Nephron (organoid): ENCODE data around the gene POLD1.

Source experiments
- H3K27ac Mint-ChIP-seq, 3 experiments: 2 replicates each; pipeline ENCODE4 v1.8.0; 2020; ENCODE audit warnings: mixed read lengths in 3 of 3, mild to moderate bottlenecking in 2 of 3, moderate library complexity in 1 of 3
- H3K27me3 Mint-ChIP-seq: 2 replicates; pipeline ENCODE4 v1.8.0; 2021; ENCODE audit warnings: low read depth, mild to moderate bottlenecking, moderate library complexity, mixed read lengths
- H3K36me3 Mint-ChIP-seq: 2 replicates; pipeline ENCODE4 v1.8.0; 2020; ENCODE audit warnings: low read depth, mixed read lengths
- H3K4me1 Mint-ChIP-seq: 2 replicates; pipeline ENCODE4 v1.8.0; 2020; ENCODE audit warnings: mixed read lengths
- H3K4me3 Mint-ChIP-seq, 3 experiments: 2 replicates each; pipeline ENCODE4 v1.8.0; 2020; ENCODE audit warnings: mild to moderate bottlenecking in 3 of 3, mixed read lengths in 3 of 3, moderate library complexity in 2 of 3
- H3K9me3 Mint-ChIP-seq: 2 replicates; pipeline ENCODE4 v1.8.0; 2020; ENCODE audit warnings: mixed read lengths
- CTCF ChIP-seq, 3 experiments: fragments of 200-600 bp; sonication (generic); IDR thresholded peaks; one replicate each; pipeline ENCODE4 v1.5.0; 2021; ENCODE audit warnings: antibody characterized with exemption in 3 of 3; ENCODE audit not compliant: unreplicated experiment in 3 of 3

Gene POLD1

GRCh38 chr19:50427318-50427925, 43.3 kb downstream of the POLD1 start:
- Mint-ChIP-seq H3K4me3 (peak overlapping the region in 1 of 3 experiments; percentile 6), H3K36me3 (no peaks in the 10 kb centered on the region), H3K4me1 (peaks cover 16% of the 10 kb centered on the region), H3K9me3 (no peaks in the 10 kb centered on the region), H3K27ac (no peak overlapping the region), H3K27me3 (peaks cover 18% of the 10 kb centered on the region)
- no peak for TF ChIP-seq CTCF (IDR thresholded peaks at IDR 0.05; ENCODE audit: unreplicated experiment in 3 of 3)

GRCh38 chr19:50427997-50428425, 43.9 kb downstream of the POLD1 start:
- H3K36me3 Mint-ChIP-seq = no peaks in the 10 kb centered on the region
- H3K27ac Mint-ChIP-seq = no peak overlapping the region
- peaks cover 20% of the 10 kb centered on the region for H3K4me1 Mint-ChIP-seq
- peak overlapping the region in 2 of 3 experiments; percentile 8 to 29 for H3K4me3 Mint-ChIP-seq
- no peaks in the 10 kb centered on the region for H3K9me3 Mint-ChIP-seq
- H3K27me3 Mint-ChIP-seq = peaks cover 18% of the 10 kb centered on the region
- TF ChIP-seq CTCF (IDR thresholded peaks at IDR 0.05; ENCODE audit: unreplicated experiment in 3 of 3) = no peak

- H3K27me3 Mint-ChIP-seq = peaks cover 18% of the 10 kb centered on the region
- peaks cover 24% of the 10 kb centered on the region for H3K4me1 Mint-ChIP-seq
- no peak for TF ChIP-seq CTCF (IDR thresholded peaks at IDR 0.05; ENCODE audit: unreplicated experiment in 3 of 3)
- peak overlapping the region; percentile 1 to 13 (median 3) for H3K4me3 Mint-ChIP-seq
- no peaks in the 10 kb centered on the region for H3K9me3 Mint-ChIP-seq
- H3K36me3 Mint-ChIP-seq = no peaks in the 10 kb centered on the region
- no peak overlapping the region for H3K27ac Mint-ChIP-seq
Observed at GRCh38 chr19:50428772-50429463, 44.8 kb downstream of the POLD1 start.

- Mint-ChIP-seq H3K9me3 (no peaks in the 10 kb centered on the region), H3K36me3 (no peaks in the 10 kb centered on the region), H3K4me3 (peak overlapping the region; percentile 93 to 96 (median 94)), H3K27me3 (peaks cover 23% of the 10 kb centered on the region), H3K4me1 (peaks cover 29% of the 10 kb centered on the region), H3K27ac (peak overlapping the region; percentile 81 to 87 (median 83))
- TF ChIP-seq CTCF (IDR thresholded peaks at IDR 0.05; ENCODE audit: unreplicated experiment in 3 of 3) = no peak
Observed at GRCh38 chr19:50430888-50431342, 46.8 kb downstream of the POLD1 start.

- Mint-ChIP-seq H3K4me1 (peaks cover 29% of the 10 kb centered on the region), H3K36me3 (no peaks in the 10 kb centered on the region), H3K9me3 (no peaks in the 10 kb centered on the region), H3K27me3 (peaks cover 24% of the 10 kb centered on the region), H3K27ac (peak overlapping the region; percentile 81 to 87 (median 83)), H3K4me3 (peak overlapping the region; percentile 93 to 96 (median 94))
- TF ChIP-seq CTCF (IDR thresholded peaks at IDR 0.05; ENCODE audit: unreplicated experiment in 3 of 3) = no peak
Observed at GRCh38 chr19:50431343-50432220, 47.4 kb downstream of the POLD1 start.
